K562 (cell line): ENCODE measurements around the gene HOXB5. TPM values are rescaled to one million over a fixed set of nuclear protein-coding genes. Genes with fewer than 3 reads are reported as not detected.

ENCODE experiments used
- ARHGAP35 ChIP-seq: fragments of 450-650 bp; IDR thresholded peaks from 2 replicates; pipeline ENCODE4 v1.6.1; 2018; ENCODE audit not compliant: partially characterized antibody
- ARID1B ChIP-seq: fragments of 450-650 bp; IDR thresholded peaks from 2 replicates; pipeline ENCODE4 v1.6.1; 2016; ENCODE audit warnings: antibody characterized with exemption, mild to moderate bottlenecking, inconsistent platforms
- ARNT ChIP-seq, 2 experiments: fragments of 450-650 bp; IDR thresholded peaks; 2 replicates each; pipeline ENCODE4 v1.6.1; 2016; ENCODE audit warnings: mild to moderate bottlenecking in 1 of 2
- CBX5 ChIP-seq: IDR thresholded peaks from 2 replicates; pipeline ENCODE4 v1.6.1; 2014; ENCODE audit warnings: low read depth, borderline replicate concordance
- CCNT2 ChIP-seq: IDR thresholded peaks from 2 replicates; pipeline ENCODE4 v1.6.1; 2011; ENCODE audit warnings: borderline replicate concordance, low read depth, mild to moderate bottlenecking, moderate library complexity, mixed read lengths, low read length; ENCODE audit not compliant: insufficient read length; ENCODE audit errors: extremely low read depth
- CTBP1 ChIP-seq: fragments of 450-650 bp; IDR thresholded peaks from 2 replicates; pipeline ENCODE4 v1.6.1; 2016; ENCODE audit warnings: borderline replicate concordance
- DACH1 ChIP-seq: fragments of 450-650 bp; IDR thresholded peaks from 2 replicates; pipeline ENCODE4 v1.6.1; 2018; ENCODE audit not compliant: partially characterized antibody
- DEAF1 ChIP-seq: fragments of 450-650 bp; formaldehyde crosslinking; IDR thresholded peaks from 2 replicates; pipeline ENCODE4 v1.4.0; 2020; ENCODE audit warnings: mild to moderate bottlenecking, moderate library complexity
- ELK3 ChIP-seq: fragments of 450-650 bp; formaldehyde crosslinking; IDR thresholded peaks from 2 replicates; pipeline ENCODE4 v1.4.0; 2020; ENCODE audit warnings: mild to moderate bottlenecking
- HDAC3 ChIP-seq: fragments of 450-650 bp; IDR thresholded peaks from 2 replicates; pipeline ENCODE4 v1.6.1; 2018; ENCODE audit warnings: borderline replicate concordance, mild to moderate bottlenecking, moderate library complexity; ENCODE audit not compliant: partially characterized antibody
- MAZ ChIP-seq, 2 experiments: fragments of 450-650 bp in 1 of 2; sonication (generic) in 1 of 2; formaldehyde crosslinking; IDR thresholded peaks in 1 of 2; conservative IDR thresholded peaks in 1 of 2; 2 replicates each; pipeline versions ENCODE4 v1.4.0 to v1.5.0; 2020; ENCODE audit warnings: mild to moderate bottlenecking in 1 of 2, missing genetic modification reagents in 1 of 2
- RBBP5 ChIP-seq: fragments of 200-600 bp; sonication (generic); IDR thresholded peaks from 2 replicates; pipeline ENCODE4 v1.6.1; 2012; ENCODE audit warnings: borderline replicate concordance, mild to moderate bottlenecking, low read length, control low read depth, inconsistent platforms; ENCODE audit not compliant: insufficient read depth, poor library complexity, severe bottlenecking
- STAT5A ChIP-seq: IDR thresholded peaks from 2 replicates; pipeline ENCODE4 v1.6.1; 2012; ENCODE audit warnings: low read length, inconsistent platforms, borderline replicate concordance
- TGIF2 ChIP-seq: sonication (generic); formaldehyde crosslinking; IDR thresholded peaks from 2 replicates; pipeline ENCODE4 v1.8.1; 2022; ENCODE audit warnings: mild to moderate bottlenecking, missing genetic modification reagents, moderate library complexity
- TRIM24 ChIP-seq, 2 experiments: fragments of 450-650 bp; IDR thresholded peaks; 2 replicates each; pipeline ENCODE4 v1.6.1; 2016
- ZC3H8 ChIP-seq: fragments of 450-650 bp; IDR thresholded peaks from 2 replicates; pipeline ENCODE4 v1.6.1; 2017
- ZNF316 ChIP-seq: fragments of 450-650 bp; IDR thresholded peaks from 2 replicates; pipeline ENCODE4 v1.6.1; 2016
- ZNF395 ChIP-seq: fragments of 200-800 bp; sonication (Bioruptor generic); IDR thresholded peaks from 2 replicates; pipeline ENCODE4 v1.6.1; 2017; ENCODE audit warnings: missing genetic modification characterization, missing compliant biosample characterization
- polyA plus RNA-seq, 8 experiments: library from polyadenylated mRNA; depleted of rRNA in 4 of 8; stranded (reverse) in 5 of 8; unstranded in 3 of 8; fragments of >200 nt; fragmentation: Nextera tagmentation in 2 of 8; fragmentation: Illumina TruSeq in 1 of 8; extraction: Ambion mirVana in 2 of 8; extraction: Trizol in 1 of 8; gene quantifications; 2 replicates each; pipeline versions ENCODE4 v1.2.1 to v1.2.3, GENCODE V29; 2011 to 2014; ENCODE audit warnings: inconsistent platforms in 1 of 8, missing spikeins in 1 of 8
- total RNA-seq, 7 experiments: library from RNA; depleted of rRNA in 6 of 7; stranded (reverse); fragments of >200 nt in 6 of 7; fragmentation: Illumina TruSeq in 2 of 7; extraction: Trizol in 2 of 7; gene quantifications; 2 replicates each; pipeline versions ENCODE4 v1.2.1 to v1.2.3, GENCODE V29; 2011 to 2021; ENCODE audit warnings: low replicate concordance in 1 of 7

Gene HOXB5
- total and polyA plus RNA-seq, 9 of the 15 experiments (the other 6 are each of a cell fraction or from before 2014, with no cell fraction given): 0.24 to 2.7 (median 0.65) TPM

GRCh38 chr17:48555258-48556228 is 38.0 kb downstream of the HOXB5 start (continued):
- TF ChIP-seq DEAF1 (CRISPR knock-in tag) (no peak), ZC3H8 (no peak), ARHGAP35 (peak; percentile 68), DACH1 (peak; percentile 47), ZNF316 (no peak), HDAC3 (peak; percentile 68), CTBP1 (no peak), TRIM24 (IDR thresholded peaks at IDR 0.05) (peak; percentile 29 to 33; a peak in 2 of 4 replicates), CBX5 (no peak), ELK3 (CRISPR knock-in tag) (no peak), RBBP5 (peak; percentile 40), TGIF2 (CRISPR knock-in tag) (no peak), STAT5A (peak; percentile 64; the same call in 1 of the 2 replicates), MAZ (CRISPR knock-in tag; conservative IDR thresholded peaks at IDR 0.05 in 1 of 2, IDR thresholded peaks at IDR 0.05 in 1 of 2) (peak; percentile 78 to 95; a peak in 3 of 4 replicates), ARNT (IDR thresholded peaks at IDR 0.05) (peak; percentile 65 to 76; a peak in 2 of 4 replicates), ARID1B (peak; percentile 72), ZNF395 (CRISPR knock-in tag) (peak; percentile 89), CCNT2 (peak; percentile 33)
- TF ChIP-seq, all 486 proteins: peak for 121
